Neural crest cell (in vitro differentiated cells): ENCODE results near the gene PLAAT2. TPM values are rescaled to one million over a fixed set of nuclear protein-coding genes. Genes with fewer than 3 reads are reported as not detected.

Experiments
- DNase-seq: peaks from one replicate; pipeline ENCODE4 v3.0.0; 2021; ENCODE audit warnings: low read depth, mixed read lengths, low spot score
- H3K27ac Mint-ChIP-seq: one replicate; pipeline ENCODE4 v1.8.0; 2021; ENCODE audit warnings: mild to moderate bottlenecking, mixed read lengths; ENCODE audit not compliant: unreplicated experiment
- H3K27me3 Mint-ChIP-seq: 2 replicates; pipeline ENCODE4 v1.8.0; 2021; ENCODE audit warnings: low read depth, mild to moderate bottlenecking, mixed read lengths
- H3K36me3 Mint-ChIP-seq: 2 replicates; pipeline ENCODE4 v1.8.0; 2021; ENCODE audit warnings: low read depth, mild to moderate bottlenecking, mixed read lengths
- H3K4me1 Mint-ChIP-seq: 2 replicates; pipeline ENCODE4 v1.8.0; 2021; ENCODE audit warnings: mixed read lengths
- H3K4me3 Mint-ChIP-seq: one replicate; pipeline ENCODE4 v1.8.0; 2021; ENCODE audit warnings: mild to moderate bottlenecking, mixed read lengths
- H3K9me3 Mint-ChIP-seq: 2 replicates; pipeline ENCODE4 v1.8.0; 2021; ENCODE audit warnings: mixed read lengths
- total RNA-seq: library from RNA; stranded (reverse); gene quantifications from 2 replicates; pipeline ENCODE4 v1.2.1, GENCODE V29; 2021
- TF ChIP-seq, protein P1 (sequence below): fragments of 200-600 bp; sonication (generic); conservative IDR thresholded peaks from 2 replicates; pipeline ENCODE4 v1.5.0; 2021; ENCODE audit warnings: antibody characterized with exemption, mild to moderate bottlenecking

PLAAT2 gene
- total RNA-seq, 1 donor from 2014 or later, result not detected

DNA sequence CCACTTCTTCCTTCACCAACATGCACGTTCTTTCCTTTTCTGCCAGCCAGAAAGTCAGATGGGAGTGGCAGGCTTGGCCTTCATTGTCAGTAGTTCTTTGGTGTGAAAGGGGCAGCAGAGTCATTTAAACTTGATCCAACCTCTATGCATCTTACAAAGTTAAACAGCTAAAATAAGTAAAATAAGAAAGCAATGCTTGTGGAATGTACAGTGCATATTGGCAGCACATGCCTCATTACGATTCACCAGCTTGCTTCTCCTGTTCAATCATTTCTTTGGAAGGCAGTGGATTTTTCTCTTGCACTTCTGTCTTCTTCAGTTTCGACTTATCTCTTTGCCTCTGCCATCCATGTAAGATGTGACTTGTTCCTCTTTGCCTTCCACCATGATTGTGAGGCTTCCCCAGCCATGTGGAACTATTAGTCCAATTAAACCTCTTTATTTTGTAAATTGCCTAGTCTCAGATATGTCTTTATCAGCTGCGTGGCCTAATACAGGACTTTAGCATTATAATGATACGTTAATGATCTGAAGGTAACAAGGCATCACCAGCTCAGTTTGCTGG is 42.5 kb downstream of the PLAAT2 start:
- H3K4me3 Mint-ChIP-seq, result no peak overlapping the region
- no peak overlapping the region for H3K27ac Mint-ChIP-seq
- H3K9me3 Mint-ChIP-seq, result peaks cover 4% of the 10 kb centered on the region
- H3K4me1 Mint-ChIP-seq, result no peaks in the 10 kb centered on the region
- H3K36me3 Mint-ChIP-seq, result no peaks in the 10 kb centered on the region
- TF ChIP-seq, protein P1, sequence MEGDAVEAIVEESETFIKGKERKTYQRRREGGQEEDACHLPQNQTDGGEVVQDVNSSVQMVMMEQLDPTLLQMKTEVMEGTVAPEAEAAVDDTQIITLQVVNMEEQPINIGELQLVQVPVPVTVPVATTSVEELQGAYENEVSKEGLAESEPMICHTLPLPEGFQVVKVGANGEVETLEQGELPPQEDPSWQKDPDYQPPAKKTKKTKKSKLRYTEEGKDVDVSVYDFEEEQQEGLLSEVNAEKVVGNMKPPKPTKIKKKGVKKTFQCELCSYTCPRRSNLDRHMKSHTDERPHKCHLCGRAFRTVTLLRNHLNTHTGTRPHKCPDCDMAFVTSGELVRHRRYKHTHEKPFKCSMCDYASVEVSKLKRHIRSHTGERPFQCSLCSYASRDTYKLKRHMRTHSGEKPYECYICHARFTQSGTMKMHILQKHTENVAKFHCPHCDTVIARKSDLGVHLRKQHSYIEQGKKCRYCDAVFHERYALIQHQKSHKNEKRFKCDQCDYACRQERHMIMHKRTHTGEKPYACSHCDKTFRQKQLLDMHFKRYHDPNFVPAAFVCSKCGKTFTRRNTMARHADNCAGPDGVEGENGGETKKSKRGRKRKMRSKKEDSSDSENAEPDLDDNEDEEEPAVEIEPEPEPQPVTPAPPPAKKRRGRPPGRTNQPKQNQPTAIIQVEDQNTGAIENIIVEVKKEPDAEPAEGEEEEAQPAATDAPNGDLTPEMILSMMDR, result no peak
- no peak for DNase-seq
- peaks cover 6% of the 10 kb centered on the region for H3K27me3 Mint-ChIP-seq

DNA sequence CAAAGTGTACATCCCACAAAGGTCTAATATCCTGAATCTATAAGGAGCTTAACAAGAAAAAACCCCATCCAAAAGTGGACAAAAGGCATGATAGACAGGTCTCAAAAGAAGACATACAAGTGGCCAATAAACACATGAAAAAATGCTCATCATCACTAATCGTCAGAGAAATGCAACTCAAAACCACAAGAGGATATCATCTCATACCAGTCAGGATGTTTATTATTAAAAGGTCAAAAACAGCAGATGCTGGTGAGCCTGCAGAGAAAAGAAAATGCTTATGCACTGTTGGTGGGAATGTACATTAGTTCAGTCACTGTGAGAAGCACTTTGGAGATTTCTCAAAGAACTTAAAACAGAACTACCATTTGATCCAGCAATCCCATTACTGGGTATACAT is 44.6 kb downstream of the PLAAT2 start:
- TF ChIP-seq, protein P1, result no peak
- Mint-ChIP-seq H3K4me3 (no peak overlapping the region), H3K4me1 (no peaks in the 10 kb centered on the region), H3K27ac (no peak overlapping the region), H3K9me3 (peaks cover 3% of the 10 kb centered on the region), H3K27me3 (peaks cover 4% of the 10 kb centered on the region), H3K36me3 (no peaks in the 10 kb centered on the region)
- no peak for DNase-seq

DNA sequence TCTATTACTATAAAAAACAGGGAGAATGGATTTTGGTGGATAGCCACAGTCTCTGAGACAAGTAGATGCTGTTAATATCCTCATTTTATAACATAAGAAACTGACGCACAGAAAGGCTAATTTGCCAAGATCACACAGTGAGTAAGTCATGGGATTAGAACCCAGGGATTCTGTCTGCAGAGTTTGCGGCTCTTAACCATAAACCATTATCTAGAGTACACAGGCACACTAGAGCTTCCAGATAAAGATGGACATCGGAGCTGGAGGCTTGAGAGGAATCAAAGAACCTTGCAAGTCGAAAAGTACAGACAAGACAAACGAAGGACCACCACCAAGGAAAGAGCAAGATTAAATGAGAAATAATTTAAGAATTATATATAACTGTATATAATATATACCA is 46.0 kb downstream of the PLAAT2 start:
- no peak overlapping the region for H3K27ac Mint-ChIP-seq
- H3K9me3 Mint-ChIP-seq, result no peaks in the 10 kb centered on the region
- no peaks in the 10 kb centered on the region for H3K36me3 Mint-ChIP-seq
- no peak for DNase-seq
- H3K27me3 Mint-ChIP-seq, result no peaks in the 10 kb centered on the region
- TF ChIP-seq, protein P1, result no peak
- H3K4me3 Mint-ChIP-seq, result no peak overlapping the region
- no peaks in the 10 kb centered on the region for H3K4me1 Mint-ChIP-seq

DNA sequence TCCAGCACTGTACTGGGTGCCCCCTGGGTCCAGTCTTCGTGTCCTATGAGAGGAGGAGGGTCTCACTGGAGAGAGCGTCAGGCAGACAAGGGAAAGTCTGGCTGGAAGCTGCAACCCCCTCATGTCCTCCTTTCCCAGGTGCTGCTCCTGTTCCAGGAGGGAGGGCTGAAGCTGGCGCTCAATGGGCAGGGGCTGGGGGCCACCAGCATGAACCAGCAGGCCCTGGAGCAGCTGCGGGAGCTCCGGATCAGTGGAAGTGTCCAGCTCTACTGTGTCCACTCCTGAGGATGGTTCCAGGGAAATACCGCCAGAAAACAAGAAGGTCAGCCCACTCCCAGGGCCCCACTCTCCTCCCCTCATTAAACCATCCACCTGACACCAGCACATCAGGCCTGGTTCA is 47.1 kb downstream of the PLAAT2 start:
- TF ChIP-seq, protein P1, result no peak
- Mint-ChIP-seq H3K4me3 (no peak overlapping the region), H3K4me1 (no peaks in the 10 kb centered on the region), H3K9me3 (no peaks in the 10 kb centered on the region), H3K27ac (no peak overlapping the region), H3K27me3 (no peaks in the 10 kb centered on the region), H3K36me3 (no peaks in the 10 kb centered on the region)
- no peak for DNase-seq

DNA sequence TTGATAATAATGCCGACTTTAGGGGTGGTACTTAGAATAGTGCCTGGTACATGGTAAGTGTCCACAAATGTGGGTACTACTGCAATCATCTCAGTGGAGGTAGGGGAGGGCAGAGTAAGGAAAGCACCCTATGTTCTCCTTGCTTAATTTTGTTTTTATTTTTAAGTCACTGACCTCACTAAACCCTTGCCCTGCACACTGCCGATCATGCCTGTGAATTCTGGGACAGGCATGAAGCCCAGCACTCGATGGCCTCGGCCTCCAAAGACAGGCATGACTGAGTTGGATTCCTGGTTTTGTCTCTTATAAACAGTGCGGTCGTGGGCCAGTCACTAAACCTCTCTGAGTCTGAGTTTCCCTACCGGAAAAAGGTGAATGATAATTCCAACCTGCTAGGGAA is 50.4 kb downstream of the PLAAT2 start:
- TF ChIP-seq, protein P1, result no peak
- Mint-ChIP-seq H3K9me3 (no peaks in the 10 kb centered on the region), H3K4me1 (no peaks in the 10 kb centered on the region), H3K4me3 (no peak overlapping the region), H3K27me3 (no peaks in the 10 kb centered on the region), H3K27ac (no peak overlapping the region), H3K36me3 (no peaks in the 10 kb centered on the region)
- DNase-seq, result no peak
